ENCODE measurements around the gene SPACA6. TPM values are rescaled to one million over a fixed set of nuclear protein-coding genes. Genes with fewer than 3 reads are reported as not detected.

Gene SPACA6
- total RNA-seq, 3 donors from 2014 or later, result 2.9 to 35.5 (median 4.1) TPM

DNA sequence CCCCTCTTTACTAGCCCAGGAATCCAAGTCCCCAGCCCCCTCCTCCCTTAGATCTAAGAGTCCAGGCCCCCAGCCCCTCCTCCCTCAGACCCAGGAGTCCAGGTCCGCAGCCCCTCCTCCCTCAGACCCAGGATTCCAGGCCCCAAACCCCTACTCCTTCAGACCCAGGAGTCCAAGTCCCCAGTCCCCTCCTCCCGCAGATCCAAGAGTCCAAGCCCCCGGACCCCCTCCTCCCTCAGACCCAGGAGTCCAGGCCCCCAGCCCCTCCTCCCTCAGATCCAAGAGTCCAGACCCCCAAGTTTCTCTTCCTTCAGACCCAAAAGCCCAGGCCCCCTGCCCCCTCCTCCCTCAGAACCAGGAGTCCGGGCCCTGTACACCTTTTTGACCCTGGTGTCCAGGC is 11.5 kb downstream of the SPACA6 start:
- Histone ChIP-seq H3K36me3 (ENCODE audit: low read depth) (no peaks in the 10 kb centered on the region), H3K4me3 (peak overlapping the region; percentile 54), H3K4me1 (ENCODE audit: low read depth) (peaks cover 17% of the 10 kb centered on the region), H3K9me3 (no peaks in the 10 kb centered on the region)
- TF ChIP-seq, protein P1, sequence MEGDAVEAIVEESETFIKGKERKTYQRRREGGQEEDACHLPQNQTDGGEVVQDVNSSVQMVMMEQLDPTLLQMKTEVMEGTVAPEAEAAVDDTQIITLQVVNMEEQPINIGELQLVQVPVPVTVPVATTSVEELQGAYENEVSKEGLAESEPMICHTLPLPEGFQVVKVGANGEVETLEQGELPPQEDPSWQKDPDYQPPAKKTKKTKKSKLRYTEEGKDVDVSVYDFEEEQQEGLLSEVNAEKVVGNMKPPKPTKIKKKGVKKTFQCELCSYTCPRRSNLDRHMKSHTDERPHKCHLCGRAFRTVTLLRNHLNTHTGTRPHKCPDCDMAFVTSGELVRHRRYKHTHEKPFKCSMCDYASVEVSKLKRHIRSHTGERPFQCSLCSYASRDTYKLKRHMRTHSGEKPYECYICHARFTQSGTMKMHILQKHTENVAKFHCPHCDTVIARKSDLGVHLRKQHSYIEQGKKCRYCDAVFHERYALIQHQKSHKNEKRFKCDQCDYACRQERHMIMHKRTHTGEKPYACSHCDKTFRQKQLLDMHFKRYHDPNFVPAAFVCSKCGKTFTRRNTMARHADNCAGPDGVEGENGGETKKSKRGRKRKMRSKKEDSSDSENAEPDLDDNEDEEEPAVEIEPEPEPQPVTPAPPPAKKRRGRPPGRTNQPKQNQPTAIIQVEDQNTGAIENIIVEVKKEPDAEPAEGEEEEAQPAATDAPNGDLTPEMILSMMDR (IDR thresholded peaks at IDR 0.05), result no peak
- peak in 1 of 3 donors; percentile 38 for DNase-seq
- no peak for ATAC-seq
- intact Hi-C loops (cut with DNase I, micrococcal nuclease), result no loop called here

DNA sequence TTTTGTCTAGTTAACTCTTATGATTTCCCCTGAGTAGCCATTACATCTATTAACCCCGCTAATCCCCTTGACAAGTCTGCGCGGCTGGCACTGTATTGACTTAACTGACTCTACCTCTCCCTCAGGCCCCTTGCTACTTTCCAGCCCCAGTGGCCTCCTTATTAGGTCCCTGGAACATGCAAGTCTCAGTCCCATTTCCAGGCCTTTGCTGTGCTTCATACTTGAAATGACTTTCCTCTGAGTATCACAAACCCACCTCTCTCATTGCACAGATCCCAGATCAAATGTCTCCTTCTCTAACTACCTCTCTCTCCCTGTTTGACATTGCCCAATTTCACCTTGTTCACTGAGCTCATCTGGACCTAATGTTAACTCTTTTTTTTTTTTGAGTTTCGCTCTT is 13.2 kb downstream of the SPACA6 start:
- Histone ChIP-seq H3K9me3 (no peaks in the 10 kb centered on the region), H3K4me3 (no peak overlapping the region), H3K36me3 (ENCODE audit: low read depth) (no peaks in the 10 kb centered on the region), H3K4me1 (ENCODE audit: low read depth) (peaks cover 17% of the 10 kb centered on the region)
- TF ChIP-seq, protein P1 (IDR thresholded peaks at IDR 0.05), result no peak
- DNase-seq (no peak), ATAC-seq (no peak)
- intact Hi-C loops (cut with DNase I, micrococcal nuclease), result no loop called here

DNA sequence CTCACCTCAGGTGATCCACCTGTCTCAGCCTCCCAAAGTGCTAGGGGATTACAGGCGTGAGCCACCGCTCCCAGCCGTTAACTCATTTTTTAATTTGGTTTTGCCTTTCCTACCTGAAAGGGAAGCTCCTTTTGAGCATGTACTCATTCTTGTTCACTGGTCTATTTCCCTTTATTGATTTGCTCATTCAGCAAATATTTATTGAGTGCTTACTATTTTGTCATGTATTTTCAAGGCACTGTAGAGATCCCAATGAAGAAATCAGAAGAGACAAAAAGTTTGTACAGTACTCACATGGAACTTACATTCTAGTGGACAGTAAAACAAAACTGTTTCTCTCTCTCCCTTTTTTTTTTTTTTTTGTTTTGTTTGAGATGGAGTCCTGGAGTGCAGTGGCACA is 13.8 kb downstream of the SPACA6 start:
- no peaks in the 10 kb centered on the region for H3K9me3 ChIP-seq
- no peak overlapping the region for H3K4me3 ChIP-seq
- peaks cover 17% of the 10 kb centered on the region for H3K4me1 ChIP-seq (ENCODE audit: low read depth)
- intact Hi-C loops (cut with DNase I, micrococcal nuclease), result no loop called here
- no peaks in the 10 kb centered on the region for H3K36me3 ChIP-seq (ENCODE audit: low read depth)
- no peak for DNase-seq
- TF ChIP-seq, protein P1 (IDR thresholded peaks at IDR 0.05), result no peak
- no peak for ATAC-seq

DNA sequence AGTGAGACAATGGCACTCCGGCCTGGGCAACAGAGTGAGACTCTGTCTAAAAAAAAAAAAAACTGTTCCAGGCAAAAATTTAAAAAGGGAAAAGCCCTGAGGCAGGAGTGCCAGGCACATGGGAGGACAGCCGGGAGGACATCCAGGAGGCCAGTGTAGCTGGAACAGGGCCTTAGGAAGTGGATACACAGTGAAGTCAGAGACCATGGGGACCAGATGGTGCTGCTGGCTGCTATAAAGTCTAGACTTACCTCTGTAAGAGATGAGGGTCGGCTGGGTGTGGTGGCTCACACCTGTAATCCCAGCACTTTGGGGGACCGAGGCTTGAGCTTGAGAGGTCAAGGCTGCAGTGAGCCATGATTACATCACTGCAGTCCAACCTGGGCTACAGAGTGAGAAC is 15.7 kb downstream of the SPACA6 start:
- DNase-seq (no peak), ATAC-seq (no peak)
- H3K36me3 ChIP-seq (ENCODE audit: low read depth), result no peaks in the 10 kb centered on the region
- no peak overlapping the region for H3K4me3 ChIP-seq
- TF ChIP-seq, protein P1 (IDR thresholded peaks at IDR 0.05), result no peak
- H3K9me3 ChIP-seq, result no peaks in the 10 kb centered on the region
- H3K4me1 ChIP-seq (ENCODE audit: low read depth), result peaks cover 4% of the 10 kb centered on the region
- intact Hi-C loops (cut with DNase I, micrococcal nuclease), result no loop called here

DNA sequence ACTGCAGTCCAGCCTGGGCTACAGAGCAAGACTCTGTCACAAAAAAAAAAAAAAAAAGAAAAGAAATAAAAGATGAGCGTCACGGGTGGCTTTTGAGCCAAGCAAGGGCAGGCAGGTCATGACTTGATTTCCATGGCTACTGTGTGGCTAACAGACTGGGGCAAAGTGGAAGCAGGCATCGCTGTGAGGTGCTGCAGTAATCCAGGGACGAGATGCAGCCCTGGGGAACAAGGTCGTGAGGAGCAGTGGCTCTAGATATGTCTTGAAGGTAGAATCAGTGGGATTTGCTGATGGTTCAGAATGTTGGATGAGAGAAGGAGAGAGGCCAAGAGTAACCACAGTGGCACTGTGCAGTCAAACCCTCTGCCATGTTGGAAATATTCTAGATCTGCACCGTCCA is 16.4 kb downstream of the SPACA6 start:
- Histone ChIP-seq H3K9me3 (no peaks in the 10 kb centered on the region), H3K4me1 (ENCODE audit: low read depth) (peaks cover 4% of the 10 kb centered on the region), H3K4me3 (no peak overlapping the region), H3K36me3 (ENCODE audit: low read depth) (no peaks in the 10 kb centered on the region)
- ATAC-seq (no peak), DNase-seq (no peak)
- TF ChIP-seq, protein P1 (IDR thresholded peaks at IDR 0.05), result no peak
- intact Hi-C loops (cut with DNase I, micrococcal nuclease), result no loop called here

DNA sequence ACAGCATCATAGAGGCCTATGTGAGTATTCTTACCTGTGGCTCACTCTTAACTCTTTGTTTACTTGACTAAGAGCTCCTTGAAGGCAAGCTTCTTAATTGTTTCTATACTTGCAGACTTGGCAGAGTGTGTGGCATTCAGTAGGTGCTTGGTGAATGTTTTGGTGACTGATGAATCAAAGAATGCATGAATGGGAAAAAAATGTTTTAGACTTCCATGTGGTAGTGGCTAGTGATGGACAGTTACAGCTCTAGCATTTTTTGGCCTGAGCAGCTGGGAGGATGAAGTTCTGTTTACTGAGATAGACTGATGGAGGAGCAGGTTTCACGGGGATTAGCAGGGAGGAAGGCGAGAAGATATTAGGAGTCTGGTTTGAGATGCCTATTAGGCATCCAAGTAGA is 17.0 kb downstream of the SPACA6 start:
- DNase-seq (no peak), ATAC-seq (no peak)
- no peak overlapping the region for H3K4me3 ChIP-seq
- intact Hi-C loops (cut with DNase I, micrococcal nuclease), result no loop called here
- H3K9me3 ChIP-seq, result no peaks in the 10 kb centered on the region
- H3K4me1 ChIP-seq (ENCODE audit: low read depth), result no peaks in the 10 kb centered on the region
- no peaks in the 10 kb centered on the region for H3K36me3 ChIP-seq (ENCODE audit: low read depth)
- TF ChIP-seq, protein P1 (IDR thresholded peaks at IDR 0.05), result no peak

All from mucosa of descending colon (tissue), 3 donors.